Keratinocyte (primary cell): ENCODE data around the gene SOX5. TPM values are rescaled to one million over a fixed set of nuclear protein-coding genes. Genes with fewer than 3 reads are reported as not detected.

ENCODE experiments used
- DNase-seq: peaks from one replicate; pipeline ENCODE4 v3.0.0-alpha.2; 2011; ENCODE audit warnings: low read depth, missing footprints, low spot score
- FAIRE-seq: peaks from 2 replicates; lab custom pipeline; 2011; peaks lifted over from hg19 to GRCh38; lab: Jason Lieb, UNC
- H2AFZ ChIP-seq: 2 replicates; pipeline ENCODE4 v1.6.0; 2012; ENCODE audit warnings: low read length, control low read depth, inconsistent platforms; ENCODE audit not compliant: control insufficient read depth
- H3K27ac ChIP-seq: 2 replicates; pipeline ENCODE4 v1.5.1; 2011; ENCODE audit warnings: low read length; ENCODE audit not compliant: control insufficient read depth, insufficient read depth
- H3K27me3 ChIP-seq: 3 replicates; pipeline ENCODE4 v1.6.0; 2011; ENCODE audit warnings: low read length; ENCODE audit not compliant: control insufficient read depth, insufficient read depth; ENCODE audit errors: extremely low read depth
- H3K36me3 ChIP-seq, 2 experiments: 2 replicates in 1 of 2; 3 replicates in 1 of 2; pipeline ENCODE4 v1.5.1; 2011; ENCODE audit warnings: low read length in 2 of 2, mild to moderate bottlenecking in 1 of 2; ENCODE audit not compliant: control insufficient read depth in 2 of 2, insufficient read depth in 2 of 2; ENCODE audit errors: extremely low read depth in 1 of 2
- H3K4me1 ChIP-seq: 3 replicates; pipeline ENCODE4 v1.5.1; 2011; ENCODE audit warnings: low read length; ENCODE audit not compliant: control insufficient read depth, insufficient read depth; ENCODE audit errors: extremely low read depth
- H3K4me2 ChIP-seq: 3 replicates; pipeline ENCODE4 v1.6.0; 2011; ENCODE audit warnings: low read depth, low read length; ENCODE audit not compliant: control insufficient read depth, insufficient read depth; ENCODE audit errors: extremely low read depth
- H3K4me3 ChIP-seq, 3 experiments: fragments of 200-600 bp in 1 of 3; sonication (generic) in 1 of 3; 2 replicates in 2 of 3; 3 replicates in 1 of 3; pipeline ENCODE4 v1.5.1; 2011 to 2016; ENCODE audit warnings: low read length in 3 of 3, mild to moderate bottlenecking in 3 of 3, control low read depth in 2 of 3, inconsistent platforms in 1 of 3, low read depth in 1 of 3, mixed read lengths in 1 of 3, mixed run types in 1 of 3, moderate library complexity in 1 of 3; ENCODE audit not compliant: control insufficient read depth in 2 of 3, insufficient read depth in 2 of 3; ENCODE audit errors: extremely low read depth in 1 of 3
- H3K79me2 ChIP-seq: 2 replicates; pipeline ENCODE4 v1.6.0; 2012; ENCODE audit warnings: low read length; ENCODE audit not compliant: control insufficient read depth, insufficient read depth
- H3K9ac ChIP-seq: 3 replicates; pipeline ENCODE4 v1.6.0; 2011; ENCODE audit warnings: low read length; ENCODE audit not compliant: control insufficient read depth, insufficient read depth; ENCODE audit errors: extremely low read depth
- H3K9me1 ChIP-seq: 3 replicates; pipeline ENCODE4 v1.6.0; 2011; ENCODE audit warnings: low read length; ENCODE audit not compliant: control insufficient read depth, insufficient read depth; ENCODE audit errors: extremely low read depth
- H3K9me3 ChIP-seq: 2 replicates; pipeline ENCODE4 v1.5.1; 2012; ENCODE audit warnings: low read depth, low read length; ENCODE audit not compliant: control insufficient read depth
- H4K20me1 ChIP-seq: 3 replicates; pipeline ENCODE4 v1.6.0; 2011; ENCODE audit warnings: low read length; ENCODE audit not compliant: control insufficient read depth, insufficient read depth; ENCODE audit errors: extremely low read depth
- EZH2 ChIP-seq: IDR thresholded peaks from one replicate; pipeline ENCODE4 v1.6.1; 2012; ENCODE audit warnings: inconsistent platforms, mild to moderate bottlenecking, low read length, moderate library complexity
- dilution Hi-C: fragments of 300-500 bp; cut with MboI; formaldehyde crosslinking; loops from one replicate; pipeline ENCODE4 v1.7.0; 2020; ENCODE audit warnings: low sequenced_read_pairs; ENCODE audit not compliant: extremely low pct_ligation_motif_present
- polyA plus RNA-seq, 5 experiments: library from polyadenylated mRNA; depleted of rRNA in 3 of 5; stranded (reverse) in 3 of 5; stranded (forward) in 1 of 5; unstranded in 1 of 5; fragments of >200 nt; gene quantifications; 1 replicate in 1 of 5; 2 replicates in 3 of 5; 3 replicates in 1 of 5; pipeline versions ENCODE4 v1.2.1 to v1.2.3, GENCODE V29; 2011 to 2012; ENCODE audit warnings: missing spikeins in 2 of 5, low read depth in 1 of 5, low replicate concordance in 1 of 5
- TF ChIP-seq, protein P1 (sequence below), 3 experiments: IDR thresholded peaks in 1 of 3; conservative IDR thresholded peaks in 1 of 3; optimal IDR thresholded peaks in 1 of 3; 2 replicates in 2 of 3; 3 replicates in 1 of 3; pipeline versions ENCODE3 to v1.5.1; 2011; ENCODE audit warnings: low read length in 3 of 3, mild to moderate bottlenecking in 3 of 3, moderate library complexity in 2 of 3, control low read depth in 1 of 3, inconsistent platforms in 1 of 3; ENCODE audit not compliant: insufficient read depth in 2 of 3; ENCODE audit errors: extremely low read depth in 1 of 3

The SOX5 gene
- polyA plus RNA-seq, 1 donor (not counting 4 experiments of a cell fraction or from before 2014, with no cell fraction given): not detected

DNA sequence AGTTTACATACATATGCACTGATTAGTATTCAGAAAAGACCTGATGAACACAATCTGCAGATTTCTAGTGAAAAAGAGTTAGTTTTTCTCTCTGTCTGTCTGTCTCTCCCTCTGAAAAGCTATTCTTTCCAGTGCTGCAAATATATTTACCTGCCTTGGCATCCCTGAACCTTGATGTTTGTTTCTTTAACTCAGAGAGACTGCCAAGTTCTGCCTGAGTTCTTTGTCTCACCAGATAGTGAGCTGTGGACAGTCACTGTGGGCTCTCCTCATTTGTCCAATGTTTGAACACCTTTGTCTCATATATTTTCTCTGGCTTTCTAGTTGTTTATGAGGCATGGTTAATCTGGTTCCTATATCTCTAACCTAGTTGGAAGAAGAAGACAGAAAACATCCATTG lies 250.4 kb downstream of the SOX5 start:
- H2AFZ ChIP-seq: no peak overlapping the region
- no peak overlapping the region for H3K4me2 ChIP-seq
- no peaks in the 10 kb centered on the region for H4K20me1 ChIP-seq
- no peaks in the 10 kb centered on the region for H3K27me3 ChIP-seq
- H3K36me3 ChIP-seq: no peaks in the 10 kb centered on the region
- no peaks in the 10 kb centered on the region for H3K4me1 ChIP-seq
- dilution Hi-C loops: no loop called here
- H3K27ac ChIP-seq: no peak overlapping the region
- TF ChIP-seq, protein P1, sequence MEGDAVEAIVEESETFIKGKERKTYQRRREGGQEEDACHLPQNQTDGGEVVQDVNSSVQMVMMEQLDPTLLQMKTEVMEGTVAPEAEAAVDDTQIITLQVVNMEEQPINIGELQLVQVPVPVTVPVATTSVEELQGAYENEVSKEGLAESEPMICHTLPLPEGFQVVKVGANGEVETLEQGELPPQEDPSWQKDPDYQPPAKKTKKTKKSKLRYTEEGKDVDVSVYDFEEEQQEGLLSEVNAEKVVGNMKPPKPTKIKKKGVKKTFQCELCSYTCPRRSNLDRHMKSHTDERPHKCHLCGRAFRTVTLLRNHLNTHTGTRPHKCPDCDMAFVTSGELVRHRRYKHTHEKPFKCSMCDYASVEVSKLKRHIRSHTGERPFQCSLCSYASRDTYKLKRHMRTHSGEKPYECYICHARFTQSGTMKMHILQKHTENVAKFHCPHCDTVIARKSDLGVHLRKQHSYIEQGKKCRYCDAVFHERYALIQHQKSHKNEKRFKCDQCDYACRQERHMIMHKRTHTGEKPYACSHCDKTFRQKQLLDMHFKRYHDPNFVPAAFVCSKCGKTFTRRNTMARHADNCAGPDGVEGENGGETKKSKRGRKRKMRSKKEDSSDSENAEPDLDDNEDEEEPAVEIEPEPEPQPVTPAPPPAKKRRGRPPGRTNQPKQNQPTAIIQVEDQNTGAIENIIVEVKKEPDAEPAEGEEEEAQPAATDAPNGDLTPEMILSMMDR (optimal IDR thresholded peaks at IDR 0.05 in 1 of 3, IDR thresholded peaks at IDR 0.05 in 1 of 3, conservative IDR thresholded peaks at IDR 0.05 in 1 of 3; ENCODE audit: extremely low read depth in 1 of 3, insufficient read depth in 2 of 3, low read length in 3 of 3): no peak
- TF ChIP-seq EZH2: no peak
- no peak overlapping the region for H3K9ac ChIP-seq
- DNase-seq (no peak), FAIRE-seq (no peak)
- H3K9me1 ChIP-seq: no peaks in the 10 kb centered on the region
- H3K79me2 ChIP-seq: no peaks in the 10 kb centered on the region
- no peaks in the 10 kb centered on the region for H3K9me3 ChIP-seq
- no peak overlapping the region for H3K4me3 ChIP-seq

DNA sequence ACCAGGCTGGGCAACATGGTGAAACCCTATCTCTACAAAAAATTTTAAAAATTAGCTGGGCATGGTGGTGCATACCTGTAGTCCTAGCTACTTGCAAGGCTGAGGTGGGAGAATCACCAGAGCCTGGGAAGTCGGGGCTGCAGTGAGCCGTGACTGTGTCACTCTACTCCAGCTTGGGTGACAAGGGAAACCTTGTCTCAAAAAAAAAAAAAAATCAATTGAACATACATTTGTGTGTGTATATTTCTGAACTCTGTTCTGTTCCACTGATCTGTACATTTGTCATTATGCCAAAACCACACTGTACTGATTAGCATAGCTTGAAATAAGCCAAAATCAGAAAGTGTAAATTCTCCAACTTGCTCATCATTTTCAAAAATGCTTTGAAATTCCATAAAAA lies 254.6 kb downstream of the SOX5 start:
- H3K79me2 ChIP-seq: no peaks in the 10 kb centered on the region
- H3K4me3 ChIP-seq: no peak overlapping the region
- DNase-seq (no peak), FAIRE-seq (no peak)
- no peaks in the 10 kb centered on the region for H4K20me1 ChIP-seq
- H3K9me1 ChIP-seq: no peaks in the 10 kb centered on the region
- H3K9me3 ChIP-seq: no peaks in the 10 kb centered on the region
- no peak overlapping the region for H3K4me2 ChIP-seq
- no peaks in the 10 kb centered on the region for H3K4me1 ChIP-seq
- no peaks in the 10 kb centered on the region for H3K27me3 ChIP-seq
- H2AFZ ChIP-seq: no peak overlapping the region
- TF ChIP-seq, protein P1 (optimal IDR thresholded peaks at IDR 0.05 in 1 of 3, IDR thresholded peaks at IDR 0.05 in 1 of 3, conservative IDR thresholded peaks at IDR 0.05 in 1 of 3; ENCODE audit: extremely low read depth in 1 of 3, insufficient read depth in 2 of 3, low read length in 3 of 3): no peak
- TF ChIP-seq EZH2: no peak
- dilution Hi-C loops: no loop called here
- H3K9ac ChIP-seq: no peak overlapping the region
- H3K27ac ChIP-seq: no peak overlapping the region
- no peaks in the 10 kb centered on the region for H3K36me3 ChIP-seq
